HepG2 (cell line): ENCODE results near the gene ALOX15. TPM values are rescaled to one million over a fixed set of nuclear protein-coding genes. Genes with fewer than 3 reads are reported as not detected.

Source experiments
- ATF6 ChIP-seq: sonication (generic); formaldehyde crosslinking; conservative IDR thresholded peaks from 2 replicates; pipeline ENCODE4 v1.4.0; 2020; ENCODE audit warnings: missing genetic modification reagents
- FOXO1 ChIP-seq: sonication (generic); formaldehyde crosslinking; IDR thresholded peaks from 2 replicates; pipeline ENCODE4 v1.4.0; 2020; ENCODE audit warnings: missing genetic modification reagents
- HNRNPLL ChIP-seq: fragments of 200-400 bp; formaldehyde crosslinking; IDR thresholded peaks from 2 replicates; pipeline ENCODE4 v1.6.1; 2017; ENCODE audit warnings: mild to moderate bottlenecking, low read depth, low read length; ENCODE audit not compliant: poor library complexity, severe bottlenecking
- HOMEZ ChIP-seq: IDR thresholded peaks from 2 replicates; pipeline ENCODE4 v1.6.1; 2016; ENCODE audit warnings: low read depth
- JUND ChIP-seq: sonication (generic); formaldehyde crosslinking; IDR thresholded peaks from 2 replicates; pipeline ENCODE4 v1.8.0; 2022; ENCODE audit warnings: mild to moderate bottlenecking, missing genetic modification reagents
- KAT7 ChIP-seq: IDR thresholded peaks from 2 replicates; pipeline ENCODE4 v1.6.1; 2018; ENCODE audit warnings: borderline replicate concordance, missing compliant biosample characterization
- MAFF ChIP-seq: IDR thresholded peaks from 2 replicates; pipeline ENCODE4 v1.6.1; 2011; ENCODE audit warnings: low read depth, low read length, improper control_type of control experiment
- RBFOX2 ChIP-seq: fragments of 200-400 bp; formaldehyde crosslinking; IDR thresholded peaks from 2 replicates; pipeline ENCODE4 v1.6.1; 2017; ENCODE audit warnings: low read depth, mild to moderate bottlenecking, low read length
- THAP11 ChIP-seq: IDR thresholded peaks from 2 replicates; pipeline ENCODE4 v1.6.1; 2016; ENCODE audit warnings: missing biosample characterization, missing genetic modification reagents
- YEATS2 ChIP-seq: sonication (generic); formaldehyde crosslinking; IDR thresholded peaks from 2 replicates; pipeline ENCODE4 v1.4.0; 2020; ENCODE audit warnings: missing genetic modification reagents, borderline replicate concordance
- ZEB1 ChIP-seq: IDR thresholded peaks from 2 replicates; pipeline ENCODE4 v1.6.1; 2012; ENCODE audit warnings: mild to moderate bottlenecking, low read depth, inconsistent platforms; ENCODE audit not compliant: insufficient replicate concordance
- ZNF687 ChIP-seq: sonication (generic); formaldehyde crosslinking; IDR thresholded peaks from 2 replicates; pipeline ENCODE4 v1.5.1; 2020; ENCODE audit warnings: mild to moderate bottlenecking, missing genetic modification reagents, moderate library complexity
- ZSCAN21 ChIP-seq: sonication (generic); formaldehyde crosslinking; IDR thresholded peaks from 2 replicates; pipeline ENCODE4 v1.8.0; 2022; ENCODE audit warnings: mild to moderate bottlenecking, missing genetic modification reagents, moderate library complexity, borderline replicate concordance
- polyA plus RNA-seq, 8 experiments: library from polyadenylated mRNA; depleted of rRNA in 3 of 8; stranded (reverse) in 7 of 8; unstranded in 1 of 8; fragments of >200 nt; fragmentation: Illumina TruSeq in 4 of 8; extraction: Trizol in 4 of 8; gene quantifications; 2 replicates each; pipeline versions ENCODE4 v1.2.1 to v1.2.3, GENCODE V29; 2011 to 2016; ENCODE audit warnings: low read depth in 4 of 8, missing spikeins in 1 of 8, mixed read lengths in 1 of 8; ENCODE audit not compliant: insufficient read depth in 1 of 8
- total RNA-seq, 5 experiments: library from RNA; depleted of rRNA; stranded (reverse); fragments of >200 nt; fragmentation: Illumina TruSeq; extraction: Trizol; gene quantifications; 2 replicates each; pipeline ENCODE4 v1.2.3, GENCODE V29; 2016; ENCODE audit warnings: low read depth in 1 of 5

The ALOX15 gene
- total and polyA plus RNA-seq, 2 of the 13 experiments (the other 11 are each of a cell fraction or from before 2014, with no cell fraction given): 0.04 TPM; not detected in 1

- no peak for TF ChIP-seq MAFF
- no peak for TF ChIP-seq JUND (CRISPR knock-in tag)
- peak; percentile 18 for TF ChIP-seq HNRNPLL
- no peak for TF ChIP-seq ATF6 (CRISPR knock-in tag)
- 0 out of 2 replicates have a peak, but pooled peaks have one; percentile 26 for TF ChIP-seq RBFOX2
- TF ChIP-seq YEATS2: no peak
- TF ChIP-seq ZEB1: no peak
- peak; percentile 39 for TF ChIP-seq ZNF687 (CRISPR knock-in tag)
- TF ChIP-seq KAT7: no peak
- no peak for TF ChIP-seq FOXO1 (CRISPR knock-in tag)
- no peak for TF ChIP-seq HOMEZ (CRISPR knock-in tag)
- no peak for TF ChIP-seq THAP11 (CRISPR knock-in tag)
- peak; percentile 39; the same call in 1 of the 2 replicates for TF ChIP-seq ZSCAN21 (CRISPR knock-in tag)
- TF ChIP-seq, all 625 proteins: peak for 15
Measured at GRCh38 chr17:4584917-4585637, 56.4 kb downstream of the ALOX15 start (continued).
